HCT116 (cell line): Measurements from ENCODE around the gene NFE2L2. TPM values are rescaled to one million over a fixed set of nuclear protein-coding genes. Genes with fewer than 3 reads are reported as not detected.
A peak's percentile ranks its signal among the peaks of the same experiment; 100 is the strongest.
"Not testable (repeated sequence)": the region's sequence is repeated elsewhere in the genome, so short reads cannot be mapped to it uniquely, and the experiment has no call there.

Experiments
- ATAC-seq: fragments of 200-7000 bp; cut with Tn5 transposase; 2 replicates; pipeline ENCODE4 v1.9.1; 2020; ENCODE audit warnings: mild to moderate bottlenecking, moderate library complexity
- BruUV-seq: library from RNA; stranded (reverse); fragments of 400-500 nt; replicated peaks from 2 replicates; lab custom pipeline; 2021; lab: Mats Ljungman, UMichigan
- CTCF ChIA-PET: fragments of 300-600 bp; sonication (Branson Sonifier 250); formaldehyde crosslinking; loops from one replicate; lab custom pipeline; 2021; ENCODE audit warnings: antibody characterized with exemption; lab: Charles Lee
- POLR2A ChIA-PET: fragments of 300-600, 350-600 bp; sonication (Branson Sonifier 250); formaldehyde crosslinking; loops from one replicate; lab custom pipeline; 2021; ENCODE audit warnings: antibody characterized with exemption; lab: Charles Lee
- RAD21 ChIA-PET, 2 experiments: fragments of 300-600 bp; sonication (Branson Sonifier 250); formaldehyde crosslinking; loops; one replicate each; lab custom pipeline; 2023; ENCODE audit warnings: low total read pairs in 2 of 2; ENCODE audit not compliant: uncharacterized antibody in 2 of 2, unreplicated experiment in 2 of 2, low non-redundant PET in 1 of 2; lab: Charles Lee
- DNase-seq: peaks from one replicate; pipeline ENCODE4 v3.0.0-alpha.2; 2010; ENCODE audit warnings: low read depth, low spot score
- H2AFZ ChIP-seq: fragments of 200-600 bp; shearing (Covaris generic), sonication (generic); 2 replicates; pipeline ENCODE4 v1.6.1; 2017; ENCODE audit warnings: low read depth, mixed run types, mixed read lengths, antibody characterized with exemption, low read length; ENCODE audit not compliant: poor library complexity, severe bottlenecking
- H3K27ac ChIP-seq: 2 replicates; pipeline ENCODE4 v1.5.1; 2012; ENCODE audit warnings: low read depth, low read length
- H3K27me3 ChIP-seq: fragments of 200-600 bp; sonication (generic); 2 replicates; pipeline ENCODE4 v1.6.1; 2016; ENCODE audit warnings: mixed run types, low read length, mixed read lengths; ENCODE audit not compliant: insufficient read depth
- H3K36me3 ChIP-seq, 2 experiments: fragments of 200-500 bp in 1 of 2; fragments of 200-600 bp in 1 of 2; sonication (Bioruptor generic) in 1 of 2; sonication (generic) in 1 of 2; 2 replicates each; pipeline versions ENCODE4 v1.5.1 to v1.6.1; 2014 to 2016; ENCODE audit warnings: low read length in 2 of 2, inconsistent platforms in 1 of 2, mixed read lengths in 1 of 2, mixed run types in 1 of 2; ENCODE audit not compliant: insufficient read depth in 2 of 2, control insufficient read depth in 1 of 2
- H3K4me1 ChIP-seq, 2 experiments: fragments of 200-600 bp in 1 of 2; sonication (generic) in 1 of 2; 2 replicates each; pipeline versions ENCODE4 v1.5.1 to v1.6.1; 2012 to 2017; ENCODE audit warnings: low read length in 2 of 2, inconsistent platforms in 1 of 2, mild to moderate bottlenecking in 1 of 2, mixed read lengths in 1 of 2, mixed run types in 1 of 2, moderate library complexity in 1 of 2; ENCODE audit not compliant: insufficient read depth in 2 of 2, control insufficient read depth in 1 of 2
- H3K4me2 ChIP-seq: fragments of 200-600 bp; sonication (generic); 2 replicates; pipeline ENCODE4 v1.6.1; 2017; ENCODE audit warnings: mixed run types, low read length, mixed read lengths
- H3K4me3 ChIP-seq, 2 experiments: fragments of 200-600 bp in 1 of 2; sonication (generic) in 1 of 2; replicated peaks in 1 of 2; 2 replicates each; pipeline ENCODE4 v1.5.1; 2011 to 2016; ENCODE audit warnings: low read length in 2 of 2, control low read depth in 1 of 2, low read depth in 1 of 2, mild to moderate bottlenecking in 1 of 2, mixed read lengths in 1 of 2, mixed run types in 1 of 2
- H3K79me2 ChIP-seq: fragments of 200-600 bp; sonication (generic); 2 replicates; pipeline ENCODE4 v1.6.1; 2017; ENCODE audit warnings: mild to moderate bottlenecking, mixed run types, low read length, moderate library complexity, mixed read lengths; ENCODE audit not compliant: insufficient read depth
- H3K9ac ChIP-seq: fragments of 200-600 bp; sonication (generic); 2 replicates; pipeline ENCODE4 v1.6.1; 2016; ENCODE audit warnings: low read length, mixed read lengths
- H3K9me2 ChIP-seq: fragments of 200-600 bp; sonication (generic), shearing (Covaris generic); 2 replicates; pipeline ENCODE4 v1.6.1; 2017; ENCODE audit warnings: mixed run types, mild to moderate bottlenecking, moderate library complexity; ENCODE audit not compliant: insufficient read depth
- H3K9me3 ChIP-seq, 2 experiments: fragments of 200-500 bp in 1 of 2; fragments of 200-600 bp in 1 of 2; sonication (Bioruptor generic) in 1 of 2; sonication (generic) in 1 of 2; 2 replicates each; pipeline ENCODE4 v1.6.1; 2014 to 2017; ENCODE audit warnings: low read length in 2 of 2, mixed read lengths in 2 of 2, inconsistent platforms in 1 of 2, low read depth in 1 of 2, mild to moderate bottlenecking in 1 of 2, mixed run types in 1 of 2, moderate library complexity in 1 of 2; ENCODE audit not compliant: control insufficient read depth in 1 of 2, insufficient read depth in 1 of 2
- H4K20me1 ChIP-seq: fragments of 200-600 bp; sonication (generic), shearing (Covaris generic); 2 replicates; pipeline ENCODE4 v1.6.1; 2017; ENCODE audit warnings: mixed run types, mild to moderate bottlenecking, moderate library complexity; ENCODE audit not compliant: insufficient read depth
- ATF3 ChIP-seq: IDR thresholded peaks from 2 replicates; pipeline ENCODE4 v1.6.1; 2012
- FOSL1 ChIP-seq: IDR thresholded peaks from 2 replicates; pipeline ENCODE4 v1.6.1; 2012; ENCODE audit warnings: low read depth
- RAD21 ChIP-seq: IDR thresholded peaks from 2 replicates; pipeline ENCODE4 v1.6.1; 2012; ENCODE audit warnings: low read depth, mild to moderate bottlenecking
- REST ChIP-seq: IDR thresholded peaks from 2 replicates; pipeline ENCODE4 v1.6.1; 2012; ENCODE audit warnings: low read depth
- TCF7L2 ChIP-seq: IDR thresholded peaks from 2 replicates; pipeline ENCODE4 v1.7.0; 2011; ENCODE audit warnings: borderline replicate concordance, inconsistent platforms; ENCODE audit not compliant: insufficient read depth, insufficient read length; ENCODE audit errors: extremely low read depth
- intact Hi-C: fragments of 100-400 bp; cut with micrococcal nuclease; formaldehyde crosslinking; loops from 2 replicates; pipeline ENCODE4 v1.10.0; 2022
- total RNA-seq: library from RNA; stranded (reverse); gene quantifications from one replicate; pipeline ENCODE4 v1.2.1, GENCODE V29; 2021; ENCODE audit not compliant: unreplicated experiment

Gene NFE2L2
- total RNA-seq, 1 experiment from 2014 or later: 106 TPM

GRCh38 chr2:177246523-177247030, 17.9 kb downstream of the NFE2L2 start:
- POLR2A ChIA-PET: interaction anchor here (0.6 to 2.0 kb wide), 5 partner anchors 8 to 82 kb away, joined by 4 to 8 read pairs (median 5); partner anchors contain the start of gene NFE2L2
- H3K9ac ChIP-seq: peak overlapping the region; percentile 53
- H3K27ac ChIP-seq: peak overlapping the region; percentile 81
- H3K27me3 ChIP-seq, intact Hi-C loops, H3K9me3 ChIP-seq, DNase-seq, BruUV-seq, H3K9me2 ChIP-seq, RAD21 ChIA-PET, H3K36me3 ChIP-seq, H2AFZ ChIP-seq, H4K20me1 ChIP-seq, H3K4me3 ChIP-seq, ATAC-seq: not testable (repeated sequence)
- H3K4me2 ChIP-seq: peak overlapping the region; percentile 73
- peaks cover 100% of the 10 kb centered on the region for H3K79me2 ChIP-seq
- CTCF ChIA-PET: interaction anchor here (1.6 to 3.4 kb wide), 2 partner anchors 8 to 17 kb away, joined by 5 to 22 read pairs; no protein-coding TSS in a partner anchor
- peaks cover 59 to 94% of the 10 kb centered on the region in 2 experiments for H3K4me1 ChIP-seq

- intact Hi-C loops: loop anchor here (1.0 kb wide), 1 partner anchor 17 kb away; no protein-coding TSS in a partner anchor
- no peak overlapping the region for H2AFZ ChIP-seq
- peak overlapping the region; percentile 53 for H3K9ac ChIP-seq
- 0 out of 4 replicates have a peak overlapping the region, but pooled peaks of 1 of the 2 experiments have one; percentile 0 for H3K4me3 ChIP-seq
- RAD21 ChIA-PET: interaction anchor here in 1 of 2 experiments (0.6 kb wide), 1 partner anchor 1106 kb away, joined by 10 read pairs; no protein-coding TSS in a partner anchor
- CTCF ChIA-PET: interaction anchor here (1.6 to 3.4 kb wide), 2 partner anchors 9 to 17 kb away, joined by 5 to 22 read pairs; no protein-coding TSS in a partner anchor
- ATAC-seq: no peak
- H3K9me2 ChIP-seq: no peaks in the 10 kb centered on the region
- 0 out of 2 replicates have a peak, but pooled peaks cover 3% of the 10 kb centered on the region for H4K20me1 ChIP-seq
- H3K4me1 ChIP-seq: peaks cover 61 to 95% of the 10 kb centered on the region in 2 experiments
- H3K36me3 ChIP-seq: no peaks in the 10 kb centered on the region
- no peak for TF ChIP-seq RAD21
- no peak for TF ChIP-seq ATF3
- no peak for TF ChIP-seq FOSL1
- no peak for TF ChIP-seq TCF7L2
- no peak for TF ChIP-seq REST
- TF ChIP-seq, all 23 proteins: peak for 0
- DNase-seq: no peak
- POLR2A ChIA-PET: interaction anchor here (0.6 to 2.0 kb wide), 6 partner anchors 9 to 594 kb away, joined by 3 to 8 read pairs (median 4); partner anchors contain the start of gene NFE2L2
- Histone ChIP-seq H3K79me2 (peaks cover 100% of the 10 kb centered on the region), H3K27ac (peak overlapping the region; percentile 81), H3K27me3 (no peaks in the 10 kb centered on the region), H3K9me3 (no peaks in the 10 kb centered on the region), H3K4me2 (peak overlapping the region; percentile 73)
- no TSS peak for BruUV-seq
Observed at GRCh38 chr2:177246000-177246399, 18.5 kb downstream of the NFE2L2 start.
